HG02870 (cell line): ENCODE data around the gene MAMDC2.
A peak's percentile ranks its signal among the peaks of the same experiment; 100 is the strongest.

Source experiments
- ATAC-seq: cut with Tn5 transposase; IDR thresholded peaks from one replicate; pipeline ENCODE4 v1.9.1; 2021; ENCODE audit warnings: mild to moderate bottlenecking, moderate library complexity; ENCODE audit not compliant: unreplicated experiment

MAMDC2 gene

DNA sequence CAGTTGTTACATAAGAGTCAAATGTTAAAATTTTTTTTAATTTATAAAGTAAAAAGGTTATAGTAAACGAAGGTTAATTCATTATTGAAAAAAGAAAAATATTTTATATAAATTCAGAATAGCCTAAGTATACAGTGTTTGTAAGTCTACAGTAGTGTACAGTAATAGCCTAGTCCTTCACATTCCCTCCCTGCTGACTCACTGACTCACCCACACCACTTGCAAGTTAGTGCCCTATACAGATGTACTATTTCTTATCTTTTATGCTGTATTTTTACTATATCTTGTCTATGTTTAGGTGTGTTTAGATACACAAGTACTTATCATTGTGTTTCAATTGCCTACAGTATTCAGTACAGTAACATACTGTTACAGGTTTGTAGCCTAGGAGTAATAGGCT is 57.6 kb downstream of the MAMDC2 start:
- no peak for ATAC-seq

DNA sequence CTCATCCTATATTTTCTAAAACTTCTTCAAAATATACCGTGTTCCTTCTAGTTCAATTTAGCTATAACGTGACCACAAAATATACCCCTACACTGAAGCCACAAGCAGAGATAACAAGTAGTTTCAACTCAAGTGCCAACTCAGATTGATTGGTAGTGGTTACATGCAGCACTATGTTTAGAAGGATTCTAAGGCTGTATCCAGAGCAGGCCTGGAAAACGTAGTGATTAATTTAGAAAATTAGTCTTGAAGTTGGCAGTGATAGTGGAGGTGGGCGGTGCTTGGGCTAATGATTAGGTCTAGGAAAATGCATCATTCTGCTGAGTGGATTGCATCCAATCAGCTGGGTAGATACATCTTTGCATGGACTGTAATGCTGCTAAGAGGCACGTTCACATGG is 61.5 kb downstream of the MAMDC2 start:
- no peak for ATAC-seq

DNA sequence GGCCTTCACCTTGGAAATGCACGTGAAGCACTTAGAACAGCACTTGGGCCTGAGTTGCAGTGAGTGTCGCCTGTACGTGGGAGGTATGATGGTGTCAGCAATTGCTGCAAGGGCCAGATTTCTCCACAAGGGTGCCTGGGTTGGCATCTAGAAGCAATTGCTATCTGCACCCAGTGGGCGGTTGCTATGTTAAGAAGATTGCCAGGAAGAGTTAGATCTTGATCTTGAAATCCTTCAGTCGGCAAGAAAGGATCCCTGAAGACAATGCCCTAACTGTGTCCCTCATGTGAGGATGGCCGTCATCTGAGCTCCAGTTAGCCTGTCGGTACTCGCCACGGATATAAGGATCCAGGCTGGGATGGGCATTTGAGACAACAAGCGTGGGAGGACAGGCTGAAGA is 62.9 kb downstream of the MAMDC2 start:
- ATAC-seq: no peak

DNA sequence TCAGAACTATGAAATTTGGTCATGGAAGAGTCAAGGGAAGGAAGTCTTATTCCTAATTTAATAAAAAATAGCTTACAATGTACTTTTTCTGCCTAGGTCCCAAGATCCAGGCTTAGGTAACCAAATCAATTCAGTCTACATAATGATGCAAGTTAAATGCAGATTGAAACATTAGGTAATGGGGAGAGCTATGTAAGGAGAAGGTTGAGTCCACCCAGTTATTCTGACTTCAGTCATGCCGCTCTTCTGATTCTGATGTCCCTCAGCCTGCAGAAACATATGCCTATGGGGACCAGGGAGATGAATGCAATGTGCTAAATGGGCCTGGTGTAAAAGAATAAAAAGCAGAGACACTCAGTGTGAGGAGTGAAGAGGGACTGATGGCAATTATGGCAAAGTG is 63.9 kb downstream of the MAMDC2 start:
- ATAC-seq: no peak

DNA sequence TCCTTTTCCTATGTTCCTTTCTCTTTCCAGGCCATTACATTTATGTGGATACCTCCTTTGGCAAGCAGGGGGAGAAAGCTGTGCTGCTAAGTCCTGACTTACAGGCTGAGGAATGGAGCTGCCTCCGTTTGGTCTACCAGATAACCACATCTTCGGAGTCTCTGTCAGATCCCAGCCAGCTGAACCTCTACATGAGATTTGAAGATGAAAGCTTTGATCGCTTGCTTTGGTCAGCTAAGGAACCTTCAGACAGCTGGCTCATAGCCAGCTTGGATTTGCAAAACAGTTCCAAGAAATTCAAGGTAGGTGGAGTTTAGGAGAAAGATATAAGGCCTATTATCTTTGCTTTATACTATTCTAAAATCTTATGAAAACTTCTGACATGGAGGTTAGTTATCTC is 64.5 kb downstream of the MAMDC2 start:
- no peak for ATAC-seq

DNA sequence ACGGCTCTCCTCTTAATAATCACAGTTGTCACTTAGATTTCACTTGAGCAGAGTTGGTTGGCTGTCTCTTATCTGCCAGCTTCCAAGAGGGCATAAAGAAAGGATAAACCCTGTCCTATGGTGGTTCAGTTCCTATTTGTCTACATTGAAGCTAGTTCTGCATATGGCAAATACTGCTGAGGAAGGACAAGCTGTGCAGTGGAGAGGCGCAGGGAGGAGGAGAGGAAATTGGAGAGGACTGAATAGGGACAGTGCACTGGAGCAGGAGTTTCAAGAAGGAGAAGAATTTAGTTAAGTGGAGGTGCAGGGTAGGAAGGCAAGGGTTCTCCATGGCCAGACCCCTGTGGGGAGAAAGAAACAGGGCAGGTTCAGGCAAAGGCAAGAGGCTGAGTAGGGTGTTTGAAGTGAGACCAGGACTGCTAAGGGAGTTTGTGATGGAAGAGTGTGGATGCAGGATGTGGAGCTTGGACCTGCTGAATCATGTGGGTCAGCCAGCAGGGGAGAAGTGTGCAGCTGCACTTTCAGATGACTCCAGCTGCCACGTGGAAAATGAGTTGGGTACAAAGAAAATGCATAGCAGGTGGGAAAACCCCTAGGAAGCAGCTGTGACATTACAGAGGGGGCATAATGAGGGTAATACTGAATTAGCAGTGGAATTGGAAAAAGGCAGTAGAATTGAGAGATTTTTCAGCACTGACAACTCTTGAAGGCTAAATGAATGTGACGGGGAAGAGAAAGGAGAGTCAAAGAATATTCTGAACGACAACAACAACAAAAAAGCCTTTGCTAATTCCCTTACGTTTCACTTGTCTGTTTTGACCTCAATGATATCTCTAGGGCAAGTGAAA is 66.8 kb downstream of the MAMDC2 start:
- ATAC-seq: no peak

DNA sequence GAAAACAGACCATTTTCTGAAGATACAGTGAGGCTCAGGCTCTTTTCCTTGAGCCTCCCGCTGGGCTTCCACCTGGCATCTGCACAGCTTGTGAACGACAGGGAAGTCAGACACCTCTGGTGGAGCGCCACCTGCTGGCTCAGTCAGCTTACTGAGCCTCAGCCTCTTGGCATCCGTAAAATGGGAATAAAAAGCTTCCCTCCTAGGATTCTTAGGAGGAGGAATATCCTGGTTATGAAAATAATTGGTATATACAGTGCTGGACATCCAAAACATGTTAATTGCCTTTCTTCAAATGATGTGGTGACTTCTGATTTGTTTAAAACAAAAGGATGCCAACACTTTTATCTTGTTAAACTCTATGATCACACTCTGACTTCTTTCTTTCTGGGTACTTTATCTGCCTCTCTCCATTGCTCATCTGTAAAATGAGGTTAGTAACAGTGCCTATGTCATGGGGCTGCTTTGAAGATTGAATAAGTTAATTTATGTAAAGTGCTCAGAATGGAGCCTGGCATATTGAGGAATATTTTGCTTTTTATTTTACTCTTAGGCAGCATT is 67.5 kb downstream of the MAMDC2 start:
- ATAC-seq: peak; percentile 67

DNA sequence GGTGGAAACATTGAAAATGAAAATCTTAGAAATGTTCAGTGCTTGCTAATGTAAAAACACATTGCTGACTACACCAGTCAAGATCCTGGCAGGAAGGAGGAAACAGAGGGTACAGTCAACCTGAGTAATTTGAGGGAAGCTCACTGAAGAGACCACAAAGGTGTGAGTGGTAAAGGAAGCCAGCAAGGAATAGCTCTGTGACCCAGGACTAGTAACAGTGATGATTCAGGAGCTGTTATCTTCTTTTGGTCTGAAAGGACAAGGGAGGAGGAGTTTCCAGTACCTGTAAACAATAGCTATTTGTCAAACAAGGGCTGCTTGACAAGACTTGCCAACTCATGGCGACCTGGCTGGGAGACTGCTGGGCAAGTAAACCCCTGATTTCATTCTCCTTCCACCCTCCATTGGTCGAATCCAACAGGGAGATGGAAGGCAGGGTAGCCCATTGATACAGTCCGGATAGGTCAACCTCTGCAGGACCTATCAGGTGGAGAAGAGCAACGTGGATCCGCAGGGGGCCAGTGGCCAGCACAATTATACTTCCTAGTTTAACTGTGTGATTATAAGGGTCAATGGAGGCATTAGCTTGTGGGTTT is 68.1 kb downstream of the MAMDC2 start:
- ATAC-seq: no peak

DNA sequence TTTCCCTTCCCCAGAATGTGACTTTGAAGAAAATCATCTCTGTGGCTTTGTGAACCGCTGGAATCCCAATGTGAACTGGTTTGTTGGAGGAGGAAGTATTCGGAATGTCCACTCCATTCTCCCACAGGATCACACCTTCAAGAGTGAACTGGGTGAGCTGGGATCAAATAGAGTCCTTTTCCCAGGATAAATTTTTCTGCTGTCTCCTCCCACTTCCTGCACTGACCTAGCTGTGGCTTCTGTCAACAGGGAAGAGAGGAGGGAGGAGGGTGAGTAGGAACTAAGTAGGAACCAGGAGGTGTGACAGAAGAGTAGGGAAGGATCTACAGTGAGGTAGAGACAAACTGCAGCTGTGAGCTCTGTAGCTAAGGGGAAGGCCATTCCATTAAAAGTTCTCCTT is 69.3 kb downstream of the MAMDC2 start:
- no peak for ATAC-seq

DNA sequence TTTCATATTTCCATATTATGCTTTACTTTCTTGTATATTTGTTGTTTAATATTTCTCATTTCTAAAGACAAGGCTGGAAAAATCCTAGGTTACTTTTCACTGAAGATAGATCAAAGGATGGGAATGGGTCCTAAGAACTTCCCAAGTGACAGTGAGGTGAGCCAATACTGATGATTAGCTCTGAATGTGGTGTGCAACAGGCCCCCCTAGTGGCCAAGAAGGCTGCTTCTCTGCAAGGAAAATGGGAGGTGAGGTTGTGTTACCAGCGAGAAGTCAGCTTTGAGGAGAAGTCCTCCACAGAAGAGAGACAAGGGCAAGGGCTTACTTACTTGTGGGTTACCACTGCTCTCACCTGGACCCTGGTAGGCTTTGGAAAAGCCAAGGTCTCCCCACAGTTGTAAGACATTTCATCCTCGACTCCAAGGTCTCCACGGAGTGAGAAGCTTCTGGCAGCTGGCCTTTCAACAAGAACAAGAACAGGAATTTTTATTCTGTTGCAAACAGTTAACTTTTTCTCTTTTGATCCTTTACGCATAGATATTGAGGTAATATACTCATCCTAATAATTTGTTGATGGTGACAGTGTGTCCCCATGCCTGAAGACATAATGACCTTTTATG is 69.9 kb downstream of the MAMDC2 start:
- no peak for ATAC-seq

DNA sequence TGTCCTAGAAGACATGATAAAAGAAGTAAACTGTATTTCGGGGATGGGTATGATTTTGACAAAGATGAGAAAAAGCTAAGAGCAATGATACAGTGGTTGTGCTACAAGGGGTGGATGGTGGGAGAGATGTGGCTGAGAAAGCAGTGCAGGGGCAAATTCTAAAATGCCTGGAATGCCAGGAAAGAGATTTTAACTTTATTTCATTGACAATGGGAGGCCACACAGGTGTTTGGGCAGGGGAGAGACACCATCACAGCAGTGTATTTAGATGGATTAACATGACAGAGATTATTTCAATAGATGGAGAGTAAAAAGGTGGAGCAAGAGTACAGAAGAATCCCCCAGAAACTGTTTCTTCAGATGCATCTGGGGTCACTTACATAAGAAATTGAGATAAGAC is 71.2 kb downstream of the MAMDC2 start:
- ATAC-seq: no peak

DNA sequence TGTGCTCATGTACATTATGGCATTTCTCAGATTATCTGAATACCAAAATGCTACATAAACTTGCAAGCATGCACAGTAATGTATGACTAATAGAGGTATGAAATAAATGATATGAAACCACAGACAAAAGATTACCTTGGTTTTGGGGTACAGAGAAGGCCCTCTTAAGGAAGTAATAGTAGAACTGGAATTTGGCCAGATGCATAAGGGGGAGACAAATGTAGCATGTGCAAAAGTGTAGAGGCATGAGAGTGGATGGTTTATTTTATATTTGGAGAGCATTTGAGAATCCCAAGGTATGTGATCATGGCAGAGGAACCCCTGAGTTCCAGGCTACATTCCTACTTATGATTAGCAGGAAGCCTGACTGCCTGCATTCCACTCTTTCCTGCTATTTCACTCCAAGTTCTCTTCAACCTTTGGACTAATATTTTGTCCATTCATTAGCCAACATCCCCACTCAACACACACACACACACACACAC is 74.2 kb downstream of the MAMDC2 start:
- ATAC-seq: no peak

DNA sequence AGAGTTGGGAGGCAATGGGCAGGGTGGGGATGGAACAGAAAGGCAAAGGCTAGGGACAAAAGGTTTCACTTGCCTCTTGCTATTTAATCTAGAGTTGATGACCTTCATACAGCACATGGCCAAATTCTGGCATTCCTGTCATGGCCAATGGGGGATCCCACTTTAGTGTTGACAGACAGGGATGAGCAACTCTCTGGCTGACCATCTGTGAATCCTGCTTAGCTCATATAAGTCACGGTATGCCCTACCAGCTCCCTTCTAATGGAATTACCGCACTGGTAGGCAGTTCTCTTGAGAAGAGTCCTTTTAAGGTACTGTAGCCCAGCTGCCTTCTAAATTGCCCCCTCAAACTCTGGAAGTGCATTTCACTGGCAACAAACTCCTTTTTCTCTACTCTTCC is 76.1 kb downstream of the MAMDC2 start:
- no peak for ATAC-seq

DNA sequence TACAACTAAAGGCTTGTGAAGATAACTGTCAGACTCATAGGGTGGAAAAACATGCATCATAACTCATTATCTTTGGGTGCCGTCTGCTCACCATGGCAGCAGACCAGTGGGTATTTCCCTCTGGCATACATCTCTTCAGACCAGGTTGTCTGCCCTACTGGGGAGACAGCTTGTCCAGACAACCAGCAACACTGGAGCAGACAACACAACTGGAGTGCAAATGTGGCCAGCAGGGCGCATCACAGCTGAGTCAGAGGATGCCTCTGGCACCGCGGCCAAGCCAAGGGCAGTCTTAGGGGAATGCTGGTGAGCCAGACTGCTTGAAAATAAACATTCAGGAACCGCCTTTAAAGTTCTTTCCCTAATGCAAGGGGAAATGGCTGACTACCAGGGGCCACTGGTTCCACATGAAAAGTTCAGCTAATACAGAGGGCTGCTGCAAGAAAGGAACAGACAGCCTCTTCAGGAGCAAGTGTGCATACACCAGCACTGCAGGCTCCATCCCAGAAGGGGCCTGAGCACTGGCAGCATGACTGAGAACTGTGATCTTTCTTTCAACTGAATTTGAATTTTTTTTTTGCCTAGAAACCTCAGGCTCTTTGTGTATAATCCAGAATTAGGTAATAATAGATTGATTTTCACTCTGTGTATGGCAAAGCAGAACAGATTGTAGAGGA is 77.3 kb downstream of the MAMDC2 start:
- ATAC-seq: no peak

DNA sequence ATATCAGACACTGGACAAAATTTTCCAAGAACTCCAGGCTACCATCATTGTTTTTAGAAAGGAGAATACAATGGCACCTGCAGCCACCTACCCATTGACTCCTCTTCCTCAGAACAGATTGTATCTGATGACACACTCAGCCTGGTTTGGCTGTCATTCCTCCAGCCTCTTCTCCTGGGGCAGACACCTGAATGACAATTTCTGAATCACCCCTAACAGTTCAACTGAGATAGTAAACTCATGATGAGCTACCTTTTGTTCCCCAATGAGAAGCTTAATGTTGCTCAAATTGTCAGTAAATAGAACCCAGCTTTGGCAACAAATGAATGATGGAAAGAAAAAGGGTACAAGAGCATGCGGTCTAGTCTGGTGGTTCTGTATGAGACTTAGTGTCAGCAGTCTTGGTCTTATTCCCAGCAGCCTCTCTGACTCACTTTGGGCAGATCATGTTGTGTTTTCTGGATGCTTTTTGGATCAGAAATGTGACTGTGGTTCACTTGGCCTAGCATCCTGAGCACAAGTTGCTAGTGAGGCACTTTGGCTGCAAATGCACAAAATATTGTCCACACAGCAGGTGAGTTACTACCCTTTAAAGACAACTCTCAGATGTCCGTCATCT is 78.3 kb downstream of the MAMDC2 start:
- no peak for ATAC-seq

DNA sequence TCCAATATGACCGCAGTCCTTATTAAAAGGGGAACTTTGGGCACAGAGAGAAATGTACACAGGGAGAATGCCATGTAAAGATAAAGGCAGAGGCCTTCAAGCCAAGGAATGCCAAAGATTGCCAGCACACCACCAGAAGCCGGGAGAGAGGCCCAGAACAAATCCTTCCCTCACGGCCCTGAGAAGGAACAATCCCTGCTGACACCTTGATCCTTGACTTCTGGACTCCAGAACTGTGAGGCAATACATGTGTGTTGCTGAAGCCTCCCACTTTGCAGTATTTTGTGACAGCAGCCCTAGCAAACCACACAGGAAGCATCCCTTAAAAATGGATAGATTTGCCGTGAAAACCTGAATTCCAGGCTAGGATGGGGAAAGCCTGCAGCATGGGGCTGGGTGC is 80.0 kb downstream of the MAMDC2 start:
- no peak for ATAC-seq

DNA sequence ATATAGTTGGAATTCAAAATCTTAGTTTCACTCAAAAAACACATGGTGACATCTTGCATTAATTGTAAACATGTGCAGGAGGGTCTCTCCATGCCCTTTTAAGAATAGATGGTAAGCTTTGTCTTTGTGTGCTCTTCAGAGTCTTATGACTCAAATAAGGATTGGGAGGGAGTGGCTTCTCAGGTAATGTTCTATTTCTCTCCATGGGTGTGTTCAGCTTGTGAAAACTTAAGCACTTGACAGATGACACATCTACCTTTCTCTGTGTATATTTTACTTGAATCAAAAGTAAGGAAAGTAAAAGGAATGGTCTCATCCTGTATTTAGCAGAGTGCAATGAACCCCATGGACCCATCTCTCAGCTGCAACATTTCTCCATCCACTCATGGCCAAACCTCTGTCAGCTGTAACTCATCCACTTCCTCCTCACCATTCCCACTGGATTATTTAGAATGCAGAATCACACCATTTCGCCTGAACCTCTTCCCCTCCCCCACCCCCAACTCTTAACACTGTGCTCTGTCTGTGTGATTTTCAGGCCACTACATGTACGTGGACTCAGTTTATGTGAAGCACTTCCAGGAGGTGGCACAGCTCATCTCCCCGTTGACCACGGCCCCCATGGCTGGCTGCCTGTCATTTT is 82.1 kb downstream of the MAMDC2 start:
- ATAC-seq: no peak

DNA sequence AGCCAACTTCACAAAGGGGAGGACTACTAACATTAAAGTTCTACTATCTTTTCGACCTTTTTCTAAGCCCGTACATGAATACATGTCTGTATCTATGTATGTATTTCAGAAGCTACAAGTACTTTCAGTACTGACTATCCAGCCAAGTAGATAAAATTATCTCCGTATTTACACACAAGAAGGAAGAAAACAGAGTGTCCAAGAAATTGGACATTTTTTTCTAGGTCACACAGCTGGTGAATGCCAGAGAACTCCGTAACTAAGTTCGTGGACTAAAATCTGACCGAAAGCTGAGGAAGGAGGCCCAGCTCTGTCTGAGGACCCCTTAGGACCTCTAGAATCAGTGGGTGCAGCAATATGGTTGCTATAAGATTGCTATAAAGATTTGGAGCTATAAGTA is 83.4 kb downstream of the MAMDC2 start:
- ATAC-seq: no peak

DNA sequence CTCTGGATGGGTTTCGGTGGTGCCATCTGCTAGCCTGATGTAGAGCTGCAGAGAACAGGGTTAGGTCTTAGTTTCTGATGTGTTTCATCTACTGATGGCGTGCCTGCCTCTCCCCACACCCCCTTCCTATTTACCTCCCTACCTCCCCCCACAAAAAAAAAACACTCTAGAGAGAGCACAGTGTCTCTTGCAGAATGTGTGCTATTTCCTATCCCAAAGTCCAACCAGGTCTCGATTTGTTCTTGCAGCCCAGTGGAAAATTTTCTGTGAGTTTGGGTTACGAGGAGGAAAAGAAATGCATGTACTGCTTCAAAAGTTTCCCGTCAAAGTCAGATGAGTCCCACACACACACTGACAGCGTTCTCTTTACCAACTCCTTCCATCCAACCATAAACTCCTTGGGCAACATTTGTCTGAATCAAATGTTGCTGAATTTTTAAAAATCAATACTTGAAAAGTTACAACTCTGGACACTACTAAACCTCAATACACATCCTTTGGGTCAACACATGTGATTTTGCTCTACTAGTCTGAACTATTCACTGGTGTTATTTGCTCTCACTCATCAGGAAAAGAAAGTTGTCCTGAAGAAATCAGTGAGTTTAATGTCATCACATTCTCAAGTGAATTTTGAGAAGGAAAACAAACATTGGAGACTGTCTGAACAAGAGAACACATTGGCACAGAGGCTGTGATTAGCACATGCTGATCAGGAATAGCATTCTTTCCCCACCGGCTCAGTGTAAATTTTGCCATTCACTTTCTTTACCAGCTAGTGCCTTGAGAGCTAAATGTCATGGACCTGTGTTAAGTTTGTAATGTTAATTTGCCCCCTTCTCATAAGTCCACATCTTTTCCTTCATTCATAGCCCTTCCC is 84.1 kb downstream of the MAMDC2 start:
- ATAC-seq: no peak
